SK-N-SH (cell line): ENCODE results near the gene GCN1.

Experiments
- CTCF ChIP-seq: fragments of 200-600 bp; sonication (generic); IDR thresholded peaks from 2 replicates; pipeline ENCODE4 v1.6.1; 2017; ENCODE audit warnings: antibody characterized with exemption, mild to moderate bottlenecking, moderate library complexity
- IRF3 ChIP-seq: fragments of 150-350 bp; IDR thresholded peaks from 2 replicates; pipeline ENCODE4 v1.6.1; 2016; ENCODE audit warnings: mild to moderate bottlenecking, low read depth, low read length
- ZBTB33 ChIP-seq: IDR thresholded peaks from 2 replicates; pipeline ENCODE4 v1.4.0; 2012; ENCODE audit warnings: low read depth, borderline replicate concordance

GRCh38 chr12:120125029-120125428, 69.5 kb downstream of the GCN1 start:
- no peak for TF ChIP-seq CTCF
- TF ChIP-seq IRF3: no peak
- TF ChIP-seq ZBTB33: no peak
